GM12865 (cell line): Measurements from ENCODE around the gene DISP3.

Experiments used
- DNase-seq: peaks from one replicate; pipeline ENCODE4 v3.0.0; 2010; ENCODE audit warnings: low read depth
- H3K4me3 ChIP-seq: 2 replicates; pipeline ENCODE4 v1.5.1; 2011; ENCODE audit warnings: mild to moderate bottlenecking, low read depth, low read length, control low read depth
- TF ChIP-seq, protein P1 (sequence below): IDR thresholded peaks from 2 replicates; pipeline ENCODE4 v1.5.1; 2011; ENCODE audit warnings: low read length, control low read depth, low read depth, inconsistent platforms; ENCODE audit not compliant: insufficient read depth; ENCODE audit errors: missing control alignments

Gene DISP3

DNA sequence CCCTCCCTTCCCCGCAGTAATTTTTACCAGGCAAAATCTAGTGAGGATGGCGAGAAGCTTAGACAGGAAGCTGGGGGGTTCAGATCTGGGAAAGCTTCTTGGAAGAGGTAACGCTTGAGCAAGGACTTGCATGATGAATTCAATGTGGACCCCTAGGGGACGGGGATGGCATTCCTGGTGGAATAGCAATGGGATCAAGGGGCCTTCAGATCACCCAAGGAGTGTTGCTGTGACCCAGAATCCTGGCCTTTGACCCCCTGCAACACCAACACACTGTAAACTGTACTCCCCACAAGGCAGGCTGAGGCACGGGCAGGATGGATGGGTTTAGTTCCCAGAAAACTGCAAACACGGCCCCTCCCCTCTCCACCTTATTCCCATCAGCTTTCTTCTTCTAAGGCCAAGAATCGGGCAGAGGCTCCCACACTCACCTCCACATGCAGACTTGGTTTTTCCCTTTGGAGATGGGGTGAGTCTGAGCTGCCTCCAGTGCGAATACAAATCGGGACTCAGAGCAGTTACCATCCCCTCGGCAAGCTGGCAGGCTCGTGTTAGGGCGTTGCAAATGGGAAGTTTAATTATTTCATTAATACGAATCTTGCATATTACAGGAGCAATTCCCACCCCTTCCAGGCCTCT is 20.1 kb downstream of the DISP3 start:
- H3K4me3 ChIP-seq, result no peak overlapping the region
- no peak for DNase-seq
- TF ChIP-seq, protein P1, sequence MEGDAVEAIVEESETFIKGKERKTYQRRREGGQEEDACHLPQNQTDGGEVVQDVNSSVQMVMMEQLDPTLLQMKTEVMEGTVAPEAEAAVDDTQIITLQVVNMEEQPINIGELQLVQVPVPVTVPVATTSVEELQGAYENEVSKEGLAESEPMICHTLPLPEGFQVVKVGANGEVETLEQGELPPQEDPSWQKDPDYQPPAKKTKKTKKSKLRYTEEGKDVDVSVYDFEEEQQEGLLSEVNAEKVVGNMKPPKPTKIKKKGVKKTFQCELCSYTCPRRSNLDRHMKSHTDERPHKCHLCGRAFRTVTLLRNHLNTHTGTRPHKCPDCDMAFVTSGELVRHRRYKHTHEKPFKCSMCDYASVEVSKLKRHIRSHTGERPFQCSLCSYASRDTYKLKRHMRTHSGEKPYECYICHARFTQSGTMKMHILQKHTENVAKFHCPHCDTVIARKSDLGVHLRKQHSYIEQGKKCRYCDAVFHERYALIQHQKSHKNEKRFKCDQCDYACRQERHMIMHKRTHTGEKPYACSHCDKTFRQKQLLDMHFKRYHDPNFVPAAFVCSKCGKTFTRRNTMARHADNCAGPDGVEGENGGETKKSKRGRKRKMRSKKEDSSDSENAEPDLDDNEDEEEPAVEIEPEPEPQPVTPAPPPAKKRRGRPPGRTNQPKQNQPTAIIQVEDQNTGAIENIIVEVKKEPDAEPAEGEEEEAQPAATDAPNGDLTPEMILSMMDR, result no peak

GRCh38 chr1:11499601-11500331 is 20.8 kb downstream of the DISP3 start:
- no peak for DNase-seq
- H3K4me3 ChIP-seq, result no peak overlapping the region
- TF ChIP-seq, protein P1, result no peak

GRCh38 chr1:11500881-11501280 is 21.9 kb downstream of the DISP3 start:
- no peak overlapping the region for H3K4me3 ChIP-seq
- TF ChIP-seq, protein P1, result no peak
- no peak for DNase-seq

GRCh38 chr1:11501491-11501897 is 22.5 kb downstream of the DISP3 start:
- DNase-seq, result no peak
- TF ChIP-seq, protein P1, result no peak
- H3K4me3 ChIP-seq, result no peak overlapping the region

GRCh38 chr1:11501906-11502485 is 23.0 kb downstream of the DISP3 start:
- no peak overlapping the region for H3K4me3 ChIP-seq
- no peak for DNase-seq
- TF ChIP-seq, protein P1, result no peak

DNA sequence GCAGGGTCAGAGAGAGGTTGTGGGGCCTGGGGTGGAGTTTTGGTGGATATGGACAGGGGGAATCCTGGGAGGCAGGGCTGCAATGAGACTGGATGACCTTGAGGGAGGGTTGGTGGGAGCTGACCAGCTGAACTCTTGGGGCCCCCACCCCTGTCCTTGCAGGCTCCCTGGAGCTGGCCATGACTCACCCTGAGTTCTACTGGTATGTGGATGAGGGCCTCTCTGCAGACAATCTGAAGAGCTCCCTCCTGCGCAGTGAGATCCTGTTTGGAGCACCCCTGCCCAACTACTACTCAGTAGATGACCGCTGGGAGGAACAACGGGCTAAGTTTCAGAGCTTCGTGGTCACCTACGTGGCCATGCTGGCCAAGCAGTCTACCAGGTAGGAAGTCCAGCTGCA is 23.6 kb downstream of the DISP3 start:
- H3K4me3 ChIP-seq, result no peak overlapping the region
- TF ChIP-seq, protein P1, result no peak
- DNase-seq, result no peak
